8988T (cell line): Measurements from ENCODE around the gene TBC1D21.
"Not testable (repeated sequence)": the region's sequence is repeated elsewhere in the genome, so short reads cannot be mapped to it uniquely, and the experiment has no call there.

Source experiments
- DNase-seq: peaks from one replicate; pipeline ENCODE4 v3.0.0; 2011

TBC1D21 gene

GRCh38 chr15:73931441-73931840 is 58.1 kb downstream of the TBC1D21 start:
- DNase-seq: no peak

GRCh38 chr15:73932381-73933191 is 59.2 kb downstream of the TBC1D21 start:
- no peak for DNase-seq

DNA sequence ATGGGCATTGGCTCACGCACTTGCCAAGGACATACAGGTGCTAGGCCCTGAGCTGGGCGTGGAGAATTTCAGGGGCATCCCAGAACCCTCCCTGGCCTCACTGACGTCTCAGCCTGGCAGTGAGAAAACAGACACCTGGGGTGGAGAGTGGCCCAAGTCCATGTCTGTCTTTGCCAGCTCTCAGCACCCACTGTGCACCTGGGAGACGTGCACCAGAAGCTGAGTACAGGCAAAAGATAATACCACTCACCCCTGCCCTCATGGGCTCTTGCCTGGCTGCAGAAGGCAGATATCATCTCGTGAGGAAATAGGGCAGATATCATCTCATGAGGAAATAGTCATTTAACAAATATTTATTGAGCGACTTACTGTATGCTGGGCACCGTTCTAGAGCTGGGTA is 60.9 kb downstream of the TBC1D21 start:
- no peak for DNase-seq

GRCh38 chr15:73935547-73935946 is 62.2 kb downstream of the TBC1D21 start:
- no peak for DNase-seq

GRCh38 chr15:73936181-73936580 is 62.8 kb downstream of the TBC1D21 start:
- DNase-seq: no peak

GRCh38 chr15:73936588-73937290 is 63.4 kb downstream of the TBC1D21 start:
- DNase-seq: no peak

DNA sequence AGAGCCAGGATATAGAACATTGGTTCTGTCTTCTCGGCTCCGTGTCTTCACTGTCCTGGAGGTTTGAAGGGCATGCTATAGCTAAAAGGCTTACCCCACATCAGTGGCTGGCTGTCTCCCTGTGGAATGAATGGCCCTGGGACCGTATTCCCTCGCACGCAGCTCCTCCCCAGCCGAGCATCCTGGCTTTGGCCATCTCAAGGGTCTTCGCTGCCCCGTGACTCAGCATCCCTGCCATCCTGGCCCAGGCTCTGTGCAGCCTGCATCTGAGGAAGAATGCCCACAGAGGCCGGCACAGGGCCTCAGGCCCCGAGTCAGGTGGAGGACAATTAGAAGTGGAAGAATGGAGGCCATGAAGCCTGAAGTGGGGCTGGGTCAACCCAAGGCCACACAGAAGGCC is 63.9 kb downstream of the TBC1D21 start:
- DNase-seq: no peak

DNA sequence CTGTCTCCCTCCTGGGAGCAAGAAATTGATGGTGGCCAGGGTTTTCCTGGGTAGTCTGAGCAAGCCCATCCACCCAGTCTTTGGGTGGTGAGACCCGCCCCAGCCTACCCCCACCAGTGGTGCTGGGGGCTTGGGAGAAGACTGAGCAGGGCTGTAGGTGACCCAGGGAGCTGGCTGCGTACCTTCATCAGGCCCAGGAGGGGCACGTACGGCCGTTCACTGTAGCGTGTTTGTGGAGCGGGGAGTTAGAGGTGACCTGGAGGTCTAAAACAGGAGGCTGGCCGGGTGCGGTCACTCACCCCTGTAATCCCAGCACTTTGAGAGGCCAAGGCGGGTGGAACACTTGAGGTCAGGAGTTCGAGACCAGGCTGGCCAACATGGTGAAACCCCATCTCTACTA is 64.4 kb downstream of the TBC1D21 start:
- DNase-seq: no peak

DNA sequence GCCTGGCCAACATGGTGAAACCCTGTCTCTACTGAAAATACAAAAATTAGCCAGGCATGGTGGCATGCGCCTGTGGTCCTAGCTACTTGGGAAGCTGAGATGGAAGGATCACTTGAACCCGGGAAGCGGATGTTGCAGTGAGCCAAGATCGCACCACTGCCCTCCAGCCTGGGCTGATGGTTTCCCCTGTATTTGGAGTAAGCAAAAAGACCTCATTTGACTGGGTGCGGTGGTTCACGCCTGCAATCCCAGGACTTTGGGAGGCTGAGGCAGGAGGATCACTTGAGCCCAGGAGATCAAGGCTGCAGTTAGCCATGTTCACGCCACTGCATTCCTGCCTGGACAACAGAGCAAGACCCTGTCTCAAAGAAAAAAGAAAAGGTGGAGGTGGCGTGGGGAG is 65.2 kb downstream of the TBC1D21 start:
- not testable (repeated sequence) for DNase-seq
